SK-N-SH treated with all-trans-retinoic acid at 6 μM for 48 hours (cell line): Measurements from ENCODE around the gene MEI4.

ENCODE experiments used
- ARNTL ChIP-seq: fragments of 450-650 bp; formaldehyde crosslinking; IDR thresholded peaks from 2 replicates; pipeline ENCODE4 v1.5.0; 2020; ENCODE audit warnings: low read depth, mild to moderate bottlenecking, moderate library complexity, borderline replicate concordance
- CREB5 ChIP-seq: fragments of 250-450 bp; sonication (Bioruptor Pico); IDR thresholded peaks from 2 replicates; pipeline ENCODE4 v1.5.1; 2020; ENCODE audit warnings: low read depth, mild to moderate bottlenecking, moderate library complexity
- POU6F1 ChIP-seq: fragments of 250-450 bp; sonication (Bioruptor Pico); IDR thresholded peaks from 2 replicates; pipeline ENCODE4 v1.8.0; 2021; ENCODE audit warnings: low read depth, mild to moderate bottlenecking, moderate library complexity, borderline replicate concordance
- SNAI2 ChIP-seq: fragments of 250-450 bp; sonication (Bioruptor Pico); IDR thresholded peaks from 2 replicates; pipeline ENCODE4 v1.5.0; 2020; ENCODE audit warnings: mild to moderate bottlenecking, moderate library complexity
- TOX ChIP-seq: fragments of 250-450 bp; sonication (Bioruptor Pico); IDR thresholded peaks from 2 replicates; pipeline ENCODE4 v1.8.0; 2021; ENCODE audit warnings: mild to moderate bottlenecking, moderate library complexity, borderline replicate concordance
- ZFP3 ChIP-seq: fragments of 250-450 bp; sonication (Bioruptor Pico); IDR thresholded peaks from 2 replicates; pipeline ENCODE4 v1.5.0; 2020; ENCODE audit warnings: mild to moderate bottlenecking, moderate library complexity
- ZFP30 ChIP-seq: fragments of 450-650 bp; formaldehyde crosslinking; IDR thresholded peaks from 2 replicates; pipeline ENCODE4 v1.5.0; 2022; ENCODE audit warnings: mild to moderate bottlenecking, moderate library complexity
- ZNF70 ChIP-seq: fragments of 450-650 bp; formaldehyde crosslinking; IDR thresholded peaks from 2 replicates; pipeline ENCODE4 v1.5.0; 2020; ENCODE audit warnings: mild to moderate bottlenecking, moderate library complexity
- ZNF8 ChIP-seq: fragments of 450-650 bp; formaldehyde crosslinking; IDR thresholded peaks from 2 replicates; pipeline ENCODE4 v1.5.0; 2020; ENCODE audit warnings: mild to moderate bottlenecking, moderate library complexity
- TF ChIP-seq, protein P1 (sequence below): fragments of 250-450 bp; sonication (Bioruptor Pico); IDR thresholded peaks from 2 replicates; pipeline ENCODE4 v1.5.1; 2021; ENCODE audit warnings: mild to moderate bottlenecking, moderate library complexity
- TF ChIP-seq, protein P2 (sequence below): fragments of 250-450 bp; sonication (Bioruptor Pico); IDR thresholded peaks from 2 replicates; pipeline ENCODE4 v1.5.0; 2020; ENCODE audit warnings: mild to moderate bottlenecking, moderate library complexity

DNA sequence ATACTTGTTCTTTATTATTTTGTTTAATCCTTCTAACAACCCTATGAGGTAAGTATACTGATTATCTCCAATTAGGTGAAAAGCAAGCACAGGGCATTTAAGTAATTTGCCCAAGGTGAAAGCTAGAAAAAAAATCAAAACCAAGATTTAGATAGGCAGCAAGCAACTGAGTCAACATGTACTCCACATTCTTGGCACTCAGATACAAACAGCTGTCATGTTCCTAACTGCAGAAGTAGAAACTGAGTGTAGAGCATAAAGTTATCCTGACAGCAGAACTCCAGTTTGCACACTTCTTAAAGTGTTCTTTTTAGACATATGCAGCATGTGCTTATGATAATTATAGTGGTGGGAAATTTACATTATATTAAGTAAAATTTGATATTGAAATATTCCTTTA is 278.1 kb downstream of the MEI4 start:
- TF ChIP-seq ARNTL (CRISPR knock-in tag) (no peak), ZNF8 (CRISPR knock-in tag) (no peak), POU6F1 (CRISPR knock-in tag) (no peak), TOX (no peak), ZNF70 (no peak), SNAI2 (CRISPR knock-in tag) (no peak), ZFP30 (CRISPR knock-in tag) (no peak), CREB5 (CRISPR knock-in tag) (no peak), ZFP3 (CRISPR knock-in tag) (no peak)
- TF ChIP-seq, protein P1, sequence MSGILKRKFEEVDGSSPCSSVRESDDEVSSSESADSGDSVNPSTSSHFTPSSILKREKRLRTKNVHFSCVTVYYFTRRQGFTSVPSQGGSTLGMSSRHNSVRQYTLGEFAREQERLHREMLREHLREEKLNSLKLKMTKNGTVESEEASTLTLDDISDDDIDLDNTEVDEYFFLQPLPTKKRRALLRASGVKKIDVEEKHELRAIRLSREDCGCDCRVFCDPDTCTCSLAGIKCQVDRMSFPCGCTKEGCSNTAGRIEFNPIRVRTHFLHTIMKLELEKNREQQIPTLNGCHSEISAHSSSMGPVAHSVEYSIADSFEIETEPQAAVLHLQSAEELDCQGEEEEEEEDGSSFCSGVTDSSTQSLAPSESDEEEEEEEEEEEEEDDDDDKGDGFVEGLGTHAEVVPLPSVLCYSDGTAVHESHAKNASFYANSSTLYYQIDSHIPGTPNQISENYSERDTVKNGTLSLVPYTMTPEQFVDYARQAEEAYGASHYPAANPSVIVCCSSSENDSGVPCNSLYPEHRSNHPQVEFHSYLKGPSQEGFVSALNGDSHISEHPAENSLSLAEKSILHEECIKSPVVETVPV (CRISPR knock-in tag), result no peak
- TF ChIP-seq, protein P2, sequence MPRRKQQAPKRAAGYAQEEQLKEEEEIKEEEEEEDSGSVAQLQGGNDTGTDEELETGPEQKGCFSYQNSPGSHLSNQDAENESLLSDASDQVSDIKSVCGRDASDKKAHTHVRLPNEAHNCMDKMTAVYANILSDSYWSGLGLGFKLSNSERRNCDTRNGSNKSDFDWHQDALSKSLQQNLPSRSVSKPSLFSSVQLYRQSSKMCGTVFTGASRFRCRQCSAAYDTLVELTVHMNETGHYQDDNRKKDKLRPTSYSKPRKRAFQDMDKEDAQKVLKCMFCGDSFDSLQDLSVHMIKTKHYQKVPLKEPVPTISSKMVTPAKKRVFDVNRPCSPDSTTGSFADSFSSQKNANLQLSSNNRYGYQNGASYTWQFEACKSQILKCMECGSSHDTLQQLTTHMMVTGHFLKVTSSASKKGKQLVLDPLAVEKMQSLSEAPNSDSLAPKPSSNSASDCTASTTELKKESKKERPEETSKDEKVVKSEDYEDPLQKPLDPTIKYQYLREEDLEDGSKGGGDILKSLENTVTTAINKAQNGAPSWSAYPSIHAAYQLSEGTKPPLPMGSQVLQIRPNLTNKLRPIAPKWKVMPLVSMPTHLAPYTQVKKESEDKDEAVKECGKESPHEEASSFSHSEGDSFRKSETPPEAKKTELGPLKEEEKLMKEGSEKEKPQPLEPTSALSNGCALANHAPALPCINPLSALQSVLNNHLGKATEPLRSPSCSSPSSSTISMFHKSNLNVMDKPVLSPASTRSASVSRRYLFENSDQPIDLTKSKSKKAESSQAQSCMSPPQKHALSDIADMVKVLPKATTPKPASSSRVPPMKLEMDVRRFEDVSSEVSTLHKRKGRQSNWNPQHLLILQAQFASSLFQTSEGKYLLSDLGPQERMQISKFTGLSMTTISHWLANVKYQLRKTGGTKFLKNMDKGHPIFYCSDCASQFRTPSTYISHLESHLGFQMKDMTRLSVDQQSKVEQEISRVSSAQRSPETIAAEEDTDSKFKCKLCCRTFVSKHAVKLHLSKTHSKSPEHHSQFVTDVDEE (CRISPR knock-in tag), result no peak
